ENCODE measurements around the gene TEX29.

TEX29 gene

GRCh38 chr13:111343186-111343805, 22.9 kb downstream of the TEX29 start:
- DNase-seq = peak in 1 of 5 experiments; percentile 13

- DNase-seq = no peak
Measured at GRCh38 chr13:111344471-111345191, 24.2 kb downstream of the TEX29 start.

DNA sequence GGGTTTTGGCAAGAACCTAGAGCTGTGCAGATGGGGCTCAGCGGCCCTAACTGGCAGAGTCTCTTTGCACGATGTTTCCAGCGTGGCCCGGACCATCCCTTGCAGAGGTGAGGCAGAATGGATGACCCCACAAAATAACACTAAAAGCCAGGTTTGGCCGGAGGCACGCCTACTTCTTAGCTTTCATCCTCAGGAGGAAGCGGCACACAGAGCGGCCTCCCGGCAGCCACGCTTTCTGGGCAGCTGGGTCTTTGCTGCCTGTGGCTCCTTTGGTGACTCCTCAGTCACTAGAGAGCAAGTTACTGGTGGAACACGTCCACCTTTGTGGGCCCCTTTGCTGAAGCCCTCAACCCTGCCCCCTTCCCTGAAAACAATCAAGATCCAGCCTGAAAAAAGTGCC, 25.2 kb downstream of the TEX29 start:
- no peak for DNase-seq

- no peak for DNase-seq
Measured at GRCh38 chr13:111346101-111346680, 25.7 kb downstream of the TEX29 start.

DNA sequence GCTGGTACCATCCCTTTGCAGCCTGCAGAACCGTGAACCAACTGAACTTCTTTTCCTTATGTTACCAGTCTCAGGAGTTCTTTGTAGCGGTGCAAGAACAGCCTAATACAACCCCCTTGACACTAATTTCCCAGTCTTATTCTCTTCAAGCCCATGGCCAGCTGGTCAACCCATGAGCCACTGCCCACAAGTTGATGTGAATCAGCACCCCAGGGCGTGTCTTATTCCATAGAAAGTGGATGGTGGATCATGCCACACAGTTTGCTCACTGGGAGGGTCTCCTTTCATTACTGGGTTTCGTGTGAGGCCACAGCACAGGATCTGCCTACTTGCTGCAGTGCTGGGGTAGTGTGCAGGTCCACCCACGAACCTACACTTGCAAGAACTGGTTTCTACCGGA, 27.0 kb downstream of the TEX29 start:
- no peak for DNase-seq

GRCh38 chr13:111353508-111353907, 33.1 kb downstream of the TEX29 start:
- DNase-seq = no peak

DNA sequence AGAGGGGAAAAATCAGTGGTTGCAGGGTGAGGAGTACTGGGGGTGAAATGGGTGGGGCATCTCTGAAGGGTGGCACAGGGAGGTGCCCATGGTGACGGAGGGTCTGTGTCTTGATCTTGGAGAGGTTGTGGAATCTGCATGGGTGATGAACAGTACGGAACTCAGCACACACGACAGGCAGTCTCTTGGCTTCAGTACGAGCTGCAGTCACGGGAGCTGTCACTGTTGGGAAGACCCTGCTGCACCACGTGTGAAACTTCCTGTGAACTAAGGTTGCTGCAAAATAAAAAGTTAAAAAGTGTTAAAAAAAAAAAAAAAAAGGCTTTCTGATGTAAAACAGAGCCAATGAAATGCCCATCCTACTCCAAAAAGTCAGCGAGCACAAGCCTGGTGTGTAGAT, 34.3 kb downstream of the TEX29 start:
- DNase-seq = no peak

- no peak for DNase-seq
Measured at GRCh38 chr13:111356795-111357194, 36.4 kb downstream of the TEX29 start.

- no peak for DNase-seq
Measured at GRCh38 chr13:111359237-111359915, 38.9 kb downstream of the TEX29 start.

- DNase-seq = no peak
Measured at GRCh38 chr13:111359930-111360329, 39.5 kb downstream of the TEX29 start.

DNA sequence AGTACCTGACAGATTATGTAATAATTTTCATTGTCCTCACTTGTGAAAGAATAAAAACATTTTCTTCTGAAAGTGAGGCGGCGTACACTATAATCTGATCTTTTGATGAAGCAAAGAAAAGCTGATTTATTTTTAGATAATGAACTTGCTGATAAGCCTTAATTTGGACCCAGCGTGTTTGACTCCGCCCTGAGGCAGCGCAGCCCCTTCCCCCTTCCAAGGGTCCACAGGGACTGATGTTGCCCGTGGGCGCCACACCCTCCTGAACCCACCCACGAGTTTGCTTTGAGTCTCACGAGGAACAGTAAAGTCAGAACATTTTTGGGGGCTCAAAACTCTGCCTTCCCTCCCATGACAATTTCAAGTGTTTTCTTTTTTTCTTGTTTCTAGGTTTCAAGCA, 40.0 kb downstream of the TEX29 start:
- DNase-seq = no peak

DNA sequence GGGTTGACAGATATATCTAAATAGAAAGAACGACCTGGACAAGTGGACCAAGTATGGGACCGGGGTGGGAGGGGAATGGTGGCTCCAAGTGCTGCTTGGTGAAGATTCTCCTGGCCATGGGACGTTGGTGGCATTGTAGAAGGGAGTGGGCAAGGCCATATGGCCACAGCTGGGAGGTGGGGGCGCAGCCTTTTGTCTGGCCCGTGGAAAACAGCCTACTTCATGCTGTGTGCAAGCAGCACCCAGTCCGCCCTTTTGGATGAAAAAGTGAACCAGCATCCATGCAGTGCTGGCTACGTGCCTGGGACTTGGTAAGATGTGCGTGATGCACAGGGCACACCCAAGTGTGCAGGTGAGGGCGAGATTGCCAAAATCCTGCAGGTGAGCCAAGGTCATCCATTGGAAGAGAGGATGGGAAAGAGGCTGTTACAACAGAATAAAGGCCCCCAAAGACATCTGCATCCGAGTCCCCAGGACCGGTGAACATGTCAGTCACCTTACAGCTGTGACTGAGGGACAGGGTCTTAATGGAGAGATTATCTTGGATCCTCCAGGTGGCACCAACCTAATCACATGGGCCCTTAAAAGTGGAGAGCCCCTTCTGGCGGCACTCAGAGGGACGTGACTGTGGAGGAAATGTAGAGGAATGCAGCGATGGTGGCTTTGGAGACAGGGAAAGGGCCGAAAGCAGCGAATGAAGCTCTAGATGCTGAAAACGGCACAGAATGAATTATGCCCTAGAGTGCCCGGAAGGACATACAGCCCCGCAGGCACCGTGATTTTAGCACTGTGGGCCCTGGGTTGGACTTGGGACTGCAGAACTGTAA, 40.8 kb downstream of the TEX29 start:
- no peak for DNase-seq

GRCh38 chr13:111361873-111362648, 41.6 kb downstream of the TEX29 start:
- no peak for DNase-seq

DNA sequence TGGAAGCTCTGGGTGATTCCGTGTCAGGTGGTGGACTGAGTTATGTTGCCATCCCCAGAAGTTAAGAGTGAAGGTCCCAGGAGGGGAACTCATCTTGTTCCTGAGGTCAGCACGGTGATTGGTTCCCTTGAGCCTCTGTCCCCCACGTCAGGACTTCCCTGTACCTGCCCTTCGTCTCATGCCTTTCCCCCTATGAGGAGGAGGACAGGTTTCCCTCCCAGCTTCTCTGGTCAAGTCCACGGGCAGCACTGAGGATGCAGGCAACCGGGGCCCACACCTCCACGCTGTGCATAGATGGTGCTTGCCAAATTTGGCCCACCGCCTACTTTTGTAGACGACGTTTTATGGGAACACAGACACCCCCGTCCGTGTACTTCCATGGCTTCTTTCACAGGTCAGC, 42.7 kb downstream of the TEX29 start:
- DNase-seq = no peak

DNA sequence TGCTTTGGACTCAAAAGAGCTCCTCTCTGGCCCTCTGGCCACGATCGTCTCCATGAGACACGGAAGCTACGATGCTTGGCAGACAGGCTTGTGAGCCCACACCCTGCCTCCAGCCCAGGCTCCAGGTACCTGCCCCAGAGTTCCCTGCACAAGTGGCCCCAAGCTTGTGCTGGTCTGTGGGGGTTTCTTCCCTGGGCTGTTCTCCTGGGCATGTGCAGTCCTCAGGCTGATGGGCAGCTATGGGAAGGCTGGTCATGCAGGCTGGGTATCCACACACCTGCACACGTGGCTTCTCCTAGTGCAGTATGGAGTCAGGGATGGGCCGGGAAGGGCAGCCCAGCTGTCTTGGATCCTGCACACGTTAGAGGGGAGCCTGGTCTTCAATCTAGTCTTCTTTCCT, 43.1 kb downstream of the TEX29 start:
- no peak for DNase-seq

DNA sequence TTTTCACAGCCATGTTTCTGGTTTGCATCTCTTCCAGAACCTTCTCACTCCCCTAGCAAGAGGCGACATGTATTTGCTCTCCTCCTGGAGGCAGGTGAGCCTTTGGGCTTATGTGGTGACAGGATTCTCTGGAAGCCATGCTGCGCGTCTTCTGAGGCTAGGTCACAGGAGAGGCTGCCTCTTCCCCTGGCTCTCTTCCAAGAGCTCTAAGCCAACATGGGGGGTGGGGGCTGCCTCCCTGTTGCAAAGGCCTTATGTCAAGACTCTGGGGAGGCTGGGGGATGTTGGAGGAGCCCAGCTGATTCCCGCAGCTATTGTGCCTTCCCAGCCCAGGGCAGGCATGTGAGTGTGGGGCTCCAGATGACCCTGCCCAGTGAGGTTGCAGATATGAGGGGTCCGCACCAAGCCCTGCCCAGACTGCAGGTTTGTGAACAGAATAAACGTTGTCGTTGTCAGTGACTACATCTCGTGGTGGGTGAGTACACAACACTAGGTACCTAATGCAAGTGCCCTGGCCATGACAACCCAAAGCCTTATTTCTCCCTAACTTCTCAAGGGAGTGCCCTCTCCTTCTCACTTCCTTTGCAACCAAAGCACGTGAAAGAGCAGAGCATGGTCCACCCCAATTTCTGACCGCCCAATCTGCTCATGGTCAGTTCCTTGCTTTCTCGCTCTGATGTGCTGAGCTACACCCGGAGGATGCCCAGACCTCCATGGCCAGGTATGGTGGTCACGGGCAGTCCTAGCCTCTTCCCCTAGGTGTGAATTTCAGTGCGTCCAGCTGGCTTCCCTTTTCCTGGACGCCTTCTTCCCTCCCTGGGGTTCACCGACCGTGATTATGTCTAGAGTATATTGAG, 44.9 kb downstream of the TEX29 start:
- no peak for DNase-seq

DNA sequence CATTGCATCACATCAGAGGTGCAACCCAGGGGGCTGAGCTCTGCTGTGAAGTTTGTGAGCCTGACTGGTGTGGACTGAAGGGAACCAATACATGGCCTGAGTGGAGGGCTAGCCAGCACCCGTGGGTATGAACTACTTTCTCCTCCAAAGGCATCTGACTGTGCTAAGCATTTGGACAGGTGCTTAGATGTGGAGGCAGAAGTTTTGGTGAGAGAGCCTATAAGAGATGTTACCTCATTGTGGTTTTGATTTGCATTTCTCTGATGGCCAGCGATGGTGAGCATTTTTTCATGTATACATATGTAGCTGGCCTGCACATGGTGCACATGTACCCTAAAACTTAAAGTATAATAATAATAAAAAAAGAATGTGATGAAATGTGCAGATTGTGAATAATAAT, 46.9 kb downstream of the TEX29 start:
- DNase-seq = no peak

GRCh38 chr13:111368091-111368490, 47.6 kb downstream of the TEX29 start:
- DNase-seq = no peak

GRCh38 chr13:111370147-111370546, 49.7 kb downstream of the TEX29 start:
- no peak for DNase-seq

- DNase-seq = no peak
Measured at GRCh38 chr13:111370570-111371535, 50.4 kb downstream of the TEX29 start.

Measured in T-helper 2 cell (primary cell).